ENCODE measurements around the gene PCTP.

GRCh38 chr17:55727920-55728319 is 22.9 kb upstream of the PCTP start:
- no peak for TF ChIP-seq POLR2AphosphoS5 (IDR thresholded peaks at IDR 0.05)
- no peak for TF ChIP-seq POLR2A (IDR thresholded peaks at IDR 0.05)

All from transverse colon (tissue), 3 donors.